Measurements from ENCODE around the gene ZDHHC23. TPM values are rescaled to one million over a fixed set of nuclear protein-coding genes. Genes with fewer than 3 reads are reported as not detected.

ZDHHC23 gene
- 3.3 and 3.4 TPM in 2 replicates for total RNA-seq (2014; rRNA removed; shearing (Covaris generic))

GRCh38 chr3:113947372-113948014, at the start of gene ZDHHC23:
Gene ZDHHC23, plus strand, starts transcription at chr3:113948013. Its CDS starts 790 bp downstream, at chr3:113948803.

Other genes with a start within 250 kb of the ZDHHC23 start
- 233 and 355 TPM in 2 replicates for gene NAA50, start 201.8 kb upstream of the ZDHHC23 start, total RNA-seq (2014; rRNA removed; shearing (Covaris generic))
- 29.4 and 34.7 TPM in 2 replicates for gene ATP6V1A, start 201.0 kb upstream of the ZDHHC23 start, total RNA-seq (2014; rRNA removed; shearing (Covaris generic))
- gene GRAMD1C, start 109.2 kb upstream of the ZDHHC23 start, total RNA-seq (2014; rRNA removed; shearing (Covaris generic)), result 5.2 and 6.4 TPM in 2 replicates
- gene CCDC191, start 108.5 kb downstream of the ZDHHC23 start, total RNA-seq (2014; rRNA removed; shearing (Covaris generic)), result 1.1 and 1.3 TPM in 2 replicates
- 20.2 and 33.9 TPM in 2 replicates for gene QTRT2, start 108.7 kb downstream of the ZDHHC23 start, total RNA-seq (2014; rRNA removed; shearing (Covaris generic))
- gene DRD3, start 231.0 kb downstream of the ZDHHC23 start, total RNA-seq (2014; rRNA removed; shearing (Covaris generic)), result not detected in 2 replicates